Astrocyte of the hippocampus (primary cell): ENCODE data around the gene FMN1.

Source experiments
- DNase-seq: peaks from one replicate; pipeline ENCODE4 v3.0.0; 2011; ENCODE audit warnings: low read depth, low spot score

The FMN1 gene

DNA sequence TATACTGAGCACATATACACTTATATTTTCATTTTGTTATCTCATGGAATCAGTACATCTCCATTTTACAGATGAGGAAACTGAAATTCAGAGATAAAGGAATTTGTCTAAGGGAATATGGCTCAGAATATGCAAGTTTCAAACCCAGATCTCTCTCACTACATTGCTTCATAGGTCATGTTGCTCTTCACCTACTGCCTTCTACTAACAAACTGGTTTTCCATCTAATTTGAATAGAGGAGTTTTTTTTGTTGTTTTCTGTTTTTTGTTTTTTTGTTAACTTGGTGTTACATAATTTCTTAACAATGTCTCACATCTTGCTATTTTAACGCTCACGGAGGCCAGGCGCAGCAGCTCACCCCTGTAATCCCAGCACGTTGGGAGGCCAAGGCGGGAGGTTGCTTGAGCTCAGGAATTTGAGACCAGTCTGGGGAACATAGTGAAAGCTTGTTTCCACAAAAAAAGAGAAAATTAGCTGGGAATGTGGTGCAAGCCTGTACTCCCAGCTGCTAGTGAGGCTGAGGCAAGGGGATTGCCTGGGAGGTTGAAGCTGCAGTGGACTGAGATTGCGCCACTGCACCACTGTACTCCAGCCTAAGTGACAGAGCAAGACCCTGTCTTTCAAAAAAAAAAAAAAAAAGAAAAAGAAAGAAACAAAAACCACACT, 37.0 kb downstream of the FMN1 start:
- DNase-seq, result no peak

DNA sequence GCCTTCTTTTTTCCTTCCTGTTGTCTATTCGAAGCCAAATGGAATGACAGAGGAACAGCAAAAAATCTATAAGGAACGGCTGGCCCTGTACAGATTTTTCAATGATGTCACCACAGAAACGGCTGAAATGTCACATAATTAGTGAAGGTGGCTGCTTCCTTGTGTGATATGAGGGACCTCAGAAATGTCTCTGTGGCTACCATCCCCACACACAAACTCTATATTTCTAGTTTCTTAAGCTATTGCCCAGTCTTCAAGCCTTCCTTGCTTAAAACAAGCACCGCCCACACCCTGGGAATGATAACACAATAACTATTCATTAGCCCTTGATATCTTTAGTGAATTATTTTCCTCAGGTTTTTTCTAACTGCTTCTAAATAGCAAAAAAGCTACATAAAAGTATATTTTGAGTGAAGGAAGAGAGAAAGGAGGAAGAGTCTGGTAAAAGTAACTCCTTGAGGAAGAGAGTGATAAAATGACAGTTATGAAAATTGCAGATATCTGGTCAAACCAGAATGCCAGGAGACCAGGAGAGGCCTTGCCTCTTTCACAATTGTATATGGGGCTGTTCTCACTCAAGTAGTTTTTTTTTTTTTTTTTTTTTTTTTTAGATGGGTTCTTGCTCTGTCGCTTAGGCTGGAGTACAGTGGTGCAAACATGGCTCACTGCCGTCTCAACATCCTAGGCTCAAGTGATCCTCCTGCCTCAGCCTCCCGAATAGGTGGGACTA, 38.7 kb downstream of the FMN1 start:
- DNase-seq, result peak; percentile 26

DNA sequence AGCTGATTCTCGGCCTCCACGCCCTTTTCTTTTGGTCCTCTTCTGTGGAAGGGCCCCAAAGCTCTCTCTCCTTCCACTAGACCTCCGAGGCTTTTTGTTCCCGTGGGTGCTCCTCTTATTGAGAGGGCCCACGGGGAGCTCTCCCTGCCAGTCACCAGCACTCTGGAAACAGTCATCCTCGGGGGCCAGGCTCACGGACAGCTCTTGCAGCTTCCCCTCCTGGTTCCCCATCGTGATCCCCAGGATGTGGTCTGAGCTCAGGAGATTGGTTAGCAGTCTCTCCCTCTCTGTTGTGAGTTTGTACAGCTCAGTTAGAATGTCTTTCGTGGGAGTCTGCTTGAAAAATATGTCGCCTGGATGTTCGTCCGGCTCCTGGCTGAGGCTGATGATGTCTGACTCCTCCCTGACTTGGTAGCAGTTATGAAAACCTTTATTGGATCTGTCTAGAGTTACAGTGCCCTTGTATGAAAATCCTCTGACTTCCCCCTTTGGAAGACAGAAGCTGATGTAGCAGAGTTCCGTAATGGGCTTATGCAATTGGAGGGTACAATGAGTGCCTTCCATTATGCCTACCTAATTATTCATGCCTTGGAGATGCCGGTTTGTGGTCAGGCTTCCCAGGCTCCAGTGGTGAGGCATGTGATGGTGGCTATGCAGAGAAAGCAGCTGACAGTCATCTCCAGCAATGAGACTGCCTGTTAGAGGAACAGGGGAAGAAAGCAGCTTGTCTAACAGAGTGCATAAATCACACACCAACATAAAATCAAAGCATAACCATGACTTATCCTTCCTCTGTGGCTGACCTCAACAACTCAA, 40.0 kb downstream of the FMN1 start:
- peak; percentile 96 for DNase-seq

DNA sequence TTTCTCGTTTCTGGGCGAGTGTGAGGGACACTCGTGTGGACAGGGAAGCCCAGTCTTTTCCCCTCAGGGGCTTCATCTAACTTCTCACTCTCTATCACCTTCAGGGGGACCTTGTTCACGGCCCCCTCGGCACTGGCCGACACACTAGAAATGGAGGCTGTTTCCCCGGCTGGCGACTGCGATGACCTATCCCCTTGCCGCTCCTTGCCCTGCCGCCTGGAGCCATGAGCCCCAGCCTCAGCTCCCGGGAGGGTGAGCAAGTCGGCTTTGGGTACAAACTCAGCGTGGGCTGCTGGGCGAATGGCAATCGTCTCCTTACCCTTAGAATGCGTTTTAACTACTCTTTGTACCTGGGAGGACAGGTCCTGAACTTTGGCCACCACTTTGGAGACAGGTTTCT, 41.0 kb downstream of the FMN1 start:
- no peak for DNase-seq

DNA sequence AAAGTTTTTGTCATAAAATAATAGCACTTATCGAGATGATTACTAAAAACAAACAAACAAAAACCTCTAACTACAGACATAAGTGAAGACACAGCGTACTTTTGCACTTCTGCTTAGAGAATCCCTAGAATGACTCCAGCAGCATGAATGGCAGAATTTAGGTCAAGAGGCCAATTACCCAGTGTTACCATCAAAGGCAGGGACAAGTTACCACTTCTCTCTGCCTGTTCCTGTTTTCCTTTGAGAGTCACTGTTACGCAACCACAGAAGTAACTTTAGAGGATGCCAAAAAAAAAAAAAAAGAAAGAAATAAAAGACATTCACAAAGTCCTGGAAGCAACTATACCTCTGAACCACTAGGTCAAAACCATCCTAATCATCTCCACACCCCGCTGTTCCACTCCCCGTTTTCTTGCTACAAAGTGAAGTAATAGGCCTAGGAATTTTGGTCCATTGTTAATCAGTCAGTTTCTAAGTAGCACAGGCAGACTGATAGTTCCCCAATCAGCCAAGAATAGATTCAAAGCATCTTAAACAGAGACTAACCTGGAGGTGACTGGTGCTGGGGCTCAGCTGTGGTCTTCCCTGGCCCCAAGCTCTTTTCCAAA, 41.9 kb downstream of the FMN1 start:
- peak; percentile 51 for DNase-seq

DNA sequence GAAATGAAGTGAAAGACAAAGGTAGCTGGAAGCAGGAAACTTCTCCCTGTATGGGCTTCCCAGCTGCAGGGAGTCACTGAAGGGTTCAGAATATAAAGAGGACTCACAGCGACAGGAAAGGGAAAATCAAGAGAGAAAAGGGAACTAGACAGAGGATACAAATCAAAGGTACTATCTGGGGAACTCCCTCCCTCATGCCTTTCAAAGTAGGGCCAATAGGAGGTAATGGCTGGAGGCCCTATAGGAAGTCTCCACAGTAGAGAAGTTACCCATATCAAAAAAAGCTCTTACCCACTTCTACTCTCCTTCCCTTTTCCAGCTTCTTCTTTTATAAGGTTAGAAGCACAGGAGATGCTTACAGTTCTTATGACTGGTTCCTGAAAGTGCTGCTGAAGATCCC, 43.5 kb downstream of the FMN1 start:
- DNase-seq, result no peak

DNA sequence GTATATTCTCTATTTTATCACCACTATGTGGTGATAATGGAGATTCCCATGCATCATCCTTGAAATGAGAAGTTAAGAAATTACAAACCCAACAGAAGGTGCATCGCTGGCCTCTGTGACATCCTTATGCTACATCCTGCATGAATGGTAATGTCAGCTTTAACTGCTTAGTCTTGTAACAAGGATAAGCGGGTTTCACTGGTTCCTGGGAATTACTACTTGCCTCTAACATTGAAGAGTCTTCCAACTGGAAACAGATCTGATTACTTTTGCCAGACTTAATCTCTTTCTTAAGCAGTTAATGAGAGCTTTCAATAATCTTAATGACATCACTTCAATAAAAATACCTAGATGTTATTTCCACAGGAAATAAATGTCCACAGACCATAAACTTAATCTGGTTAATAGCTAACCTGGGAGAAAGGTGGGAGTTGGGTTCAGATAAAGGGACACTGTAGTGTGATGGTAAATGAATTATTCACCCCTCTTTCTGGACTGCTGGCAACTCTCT, 44.0 kb downstream of the FMN1 start:
- DNase-seq, result no peak

DNA sequence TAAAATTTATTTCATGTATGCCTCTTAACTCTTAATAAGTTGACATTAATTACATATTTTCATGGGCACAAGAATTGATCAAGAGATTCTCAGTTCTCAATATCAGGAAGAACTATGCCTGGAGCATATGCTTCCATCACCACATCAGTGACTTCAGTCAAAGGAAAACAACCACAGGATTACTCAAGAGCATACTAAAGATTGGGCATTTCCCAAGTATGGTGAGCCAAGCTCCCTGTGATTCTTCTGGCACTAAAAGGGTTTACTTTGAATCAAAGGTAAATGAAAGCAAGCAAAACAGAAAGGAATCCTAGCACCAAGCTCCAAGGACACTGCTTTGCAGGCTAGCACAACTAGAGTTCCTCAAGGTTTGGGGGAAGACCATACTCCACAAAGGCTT, 44.6 kb downstream of the FMN1 start:
- DNase-seq, result peak; percentile 86

DNA sequence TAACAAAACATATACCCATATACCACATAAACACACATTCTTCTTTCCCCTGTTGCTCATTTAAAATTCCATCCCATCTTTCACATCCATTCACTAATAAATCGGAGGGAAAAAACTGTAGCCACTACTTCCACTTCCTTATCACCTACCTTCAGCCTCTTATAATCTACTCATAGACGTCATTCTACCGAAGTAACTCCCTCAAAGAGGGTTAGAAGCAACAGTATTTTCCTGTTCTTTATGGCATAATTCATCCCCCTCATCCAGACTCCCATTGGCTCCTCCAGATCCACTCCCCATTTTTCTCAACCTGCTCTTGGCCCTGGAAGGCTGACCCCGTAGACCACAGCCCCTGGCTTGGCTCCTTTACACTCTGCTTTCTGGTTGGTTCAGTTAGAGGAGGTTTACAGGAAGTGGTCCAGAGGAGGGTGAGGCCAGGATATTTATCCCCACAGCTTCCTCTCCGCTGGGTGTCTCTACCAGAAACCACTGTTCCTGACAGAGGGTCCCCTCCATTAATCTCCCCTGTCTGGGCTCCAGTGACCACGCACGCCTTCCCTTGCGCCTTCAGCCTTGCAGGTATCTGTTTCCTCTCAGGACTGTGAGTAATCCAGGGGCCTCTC, 46.3 kb downstream of the FMN1 start:
- no peak for DNase-seq

DNA sequence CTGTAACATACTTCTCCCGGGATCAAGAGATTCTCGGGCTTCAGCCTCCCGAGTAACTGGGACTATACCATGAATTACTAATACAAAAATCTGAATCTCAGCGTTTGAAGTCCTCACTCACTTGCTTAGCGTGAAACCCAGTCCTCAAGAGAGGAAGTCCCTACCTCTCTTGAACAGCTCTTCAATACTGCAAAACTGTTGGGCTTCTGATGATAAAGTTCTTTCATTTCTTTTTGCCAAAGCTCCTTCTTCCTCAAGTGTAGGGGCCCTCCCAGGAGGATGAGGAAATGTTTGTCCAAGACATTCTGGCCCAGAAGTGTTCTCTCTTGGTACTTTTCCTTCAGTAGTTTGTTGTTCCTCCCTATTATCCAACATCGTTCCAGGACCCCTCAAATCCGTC, 48.5 kb downstream of the FMN1 start:
- no peak for DNase-seq

DNA sequence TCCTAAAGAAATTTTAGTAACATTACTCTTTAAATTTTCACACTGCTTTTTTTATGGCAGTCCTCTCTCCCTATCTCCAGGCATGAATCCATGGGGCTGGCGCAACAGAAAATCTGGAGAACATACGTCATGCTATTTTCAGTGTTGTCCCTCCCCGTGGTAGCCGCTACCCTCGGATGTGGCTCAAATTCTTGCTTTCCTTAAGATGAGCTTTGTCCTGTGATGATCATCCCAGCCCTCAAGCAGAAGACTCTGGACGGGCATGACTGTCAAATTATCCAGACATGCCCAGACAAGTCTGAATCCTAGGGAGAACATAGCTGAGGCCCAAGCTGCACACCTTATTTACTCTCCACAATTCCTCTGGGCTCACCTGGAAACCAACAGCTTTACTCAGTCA, 49.1 kb downstream of the FMN1 start:
- DNase-seq, result no peak

DNA sequence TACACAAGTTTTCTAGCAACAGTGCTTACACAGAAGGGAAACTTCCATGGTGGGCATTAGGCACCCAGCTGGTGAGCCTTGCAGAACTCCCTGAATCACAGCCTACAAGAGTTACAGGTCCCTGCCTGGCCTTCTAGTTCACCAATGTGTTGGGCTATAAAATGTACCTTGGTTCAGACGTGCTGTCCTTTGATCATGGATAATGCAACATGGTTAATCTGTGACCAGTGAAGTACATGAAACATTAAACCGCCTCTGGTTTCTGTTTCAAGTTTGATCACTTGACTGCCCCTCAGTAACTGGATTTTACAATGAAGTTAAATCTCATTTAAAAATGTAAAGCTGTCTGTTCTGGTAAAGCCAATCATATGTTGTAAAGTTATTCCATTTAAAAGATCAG, 51.8 kb downstream of the FMN1 start:
- DNase-seq, result no peak

DNA sequence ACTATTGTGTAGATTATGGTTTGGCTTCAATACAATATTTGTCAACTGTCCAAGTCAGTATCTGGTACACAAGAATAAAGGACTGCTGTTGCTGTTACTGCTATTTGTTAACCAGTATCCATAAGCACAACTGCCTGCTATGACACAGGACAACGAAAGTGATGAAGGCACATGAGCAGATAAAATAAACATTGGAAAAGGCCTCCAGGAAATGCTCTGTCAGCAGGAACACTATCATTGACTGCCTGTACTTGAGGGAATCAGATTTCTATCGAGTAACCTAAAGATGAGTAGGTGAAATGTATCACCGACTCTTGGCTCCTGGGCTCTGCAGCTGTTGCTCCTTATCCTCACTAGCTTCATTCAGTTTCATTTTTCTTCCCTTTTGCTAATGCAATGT, 56.5 kb downstream of the FMN1 start:
- DNase-seq, result no peak

DNA sequence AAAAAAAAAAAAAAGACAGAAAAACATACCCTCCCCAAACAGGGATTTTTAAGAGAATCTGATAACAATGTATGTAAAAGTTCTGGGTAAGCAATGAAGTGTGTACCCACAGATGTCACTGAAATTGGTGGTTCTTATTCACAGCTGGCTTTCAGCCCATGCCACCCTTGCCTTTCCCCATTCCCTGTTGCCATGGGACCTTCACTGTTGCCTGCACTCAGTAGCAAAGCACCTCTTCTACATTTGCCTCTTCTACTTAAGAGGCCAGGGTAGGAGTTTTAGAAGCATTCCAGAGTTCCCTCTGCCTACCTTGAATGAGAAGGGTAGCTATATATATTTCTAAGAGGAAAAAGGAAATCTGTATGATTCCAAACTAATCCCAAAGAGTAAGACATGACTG, 57.4 kb downstream of the FMN1 start:
- no peak for DNase-seq

DNA sequence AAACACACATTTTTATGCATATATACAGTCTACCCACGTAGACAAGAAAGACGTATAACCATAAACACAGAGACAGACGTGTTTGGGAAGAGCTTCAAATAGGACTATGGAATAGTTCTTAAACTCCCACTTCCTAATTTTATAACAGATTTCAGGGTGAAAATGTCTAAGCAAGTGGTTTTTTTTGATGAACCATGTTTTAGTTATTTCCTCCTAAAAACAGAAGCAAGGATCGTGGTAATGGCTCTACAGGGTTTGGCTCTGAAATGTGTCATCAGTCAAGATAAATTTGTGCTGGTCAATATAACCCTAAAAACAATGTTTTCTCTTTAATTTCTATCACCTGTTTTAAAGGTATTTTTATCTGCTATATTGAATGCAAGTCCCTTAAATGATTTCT, 58.2 kb downstream of the FMN1 start:
- DNase-seq, result no peak

DNA sequence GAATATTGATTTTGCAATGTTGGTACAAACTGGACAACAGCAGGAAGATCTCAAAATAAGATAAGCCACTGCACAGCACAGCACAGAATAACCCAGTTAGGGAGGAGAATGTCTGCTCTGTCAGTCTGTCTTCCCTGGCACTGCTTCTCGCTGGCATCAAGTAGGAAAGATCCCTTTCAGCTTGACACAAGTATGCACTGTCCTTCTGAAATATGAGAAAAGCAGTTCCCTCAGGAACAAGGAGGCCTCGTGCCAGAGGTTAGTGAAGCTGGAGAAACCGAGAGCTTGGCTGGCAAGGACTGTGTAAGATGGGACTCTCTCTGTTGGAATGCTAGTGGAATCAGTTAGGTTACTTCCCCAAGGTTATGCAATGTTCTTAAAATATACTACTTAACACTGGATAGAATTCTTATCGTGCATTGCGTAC, 59.1 kb downstream of the FMN1 start:
- no peak for DNase-seq

DNA sequence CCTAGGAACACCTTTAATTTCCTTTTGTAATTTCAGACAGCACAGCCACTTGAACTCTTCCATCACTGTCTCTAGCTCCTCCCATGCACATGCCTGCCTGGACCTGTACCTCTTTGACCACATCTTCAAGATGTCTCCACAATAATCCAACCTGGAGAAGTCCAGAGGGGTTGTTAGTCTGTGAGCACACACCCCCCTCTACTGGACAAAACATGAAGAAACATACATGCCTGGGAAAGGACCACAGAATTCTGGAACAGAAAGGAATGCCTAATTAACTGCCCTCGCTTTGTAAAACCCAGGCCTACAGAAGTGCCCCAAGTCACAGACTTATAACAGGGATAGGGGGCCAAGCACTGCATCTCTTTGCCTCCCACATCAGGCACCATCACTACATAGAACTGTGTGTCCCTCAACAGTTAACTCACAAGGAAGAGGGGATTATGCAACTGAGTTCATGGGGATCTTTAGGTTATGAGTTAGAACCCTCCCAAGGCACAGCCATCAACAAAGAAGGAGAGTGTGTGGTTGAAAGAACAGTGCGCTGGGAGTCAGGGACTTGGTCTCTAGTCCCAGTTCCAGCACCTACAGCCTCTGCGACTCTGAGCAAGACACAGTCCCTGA, 61.7 kb downstream of the FMN1 start:
- DNase-seq, result peak; percentile 83

DNA sequence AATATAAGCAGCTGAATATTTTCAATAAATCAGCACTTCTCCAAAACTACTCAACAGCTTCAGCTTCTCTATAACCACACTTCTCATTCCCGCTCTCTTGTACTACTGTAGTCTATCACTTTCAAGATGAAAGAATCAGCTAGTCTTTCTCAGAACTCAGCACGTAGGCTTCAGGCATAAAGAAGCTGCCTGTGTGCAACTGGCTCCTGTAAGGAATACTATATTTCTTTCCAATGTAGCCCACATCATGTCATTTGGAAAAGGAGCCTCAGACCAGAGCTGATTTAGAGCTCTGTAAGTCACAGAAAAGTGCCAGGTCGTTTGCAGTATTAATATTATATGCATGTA, 62.3 kb downstream of the FMN1 start:
- DNase-seq, result no peak

DNA sequence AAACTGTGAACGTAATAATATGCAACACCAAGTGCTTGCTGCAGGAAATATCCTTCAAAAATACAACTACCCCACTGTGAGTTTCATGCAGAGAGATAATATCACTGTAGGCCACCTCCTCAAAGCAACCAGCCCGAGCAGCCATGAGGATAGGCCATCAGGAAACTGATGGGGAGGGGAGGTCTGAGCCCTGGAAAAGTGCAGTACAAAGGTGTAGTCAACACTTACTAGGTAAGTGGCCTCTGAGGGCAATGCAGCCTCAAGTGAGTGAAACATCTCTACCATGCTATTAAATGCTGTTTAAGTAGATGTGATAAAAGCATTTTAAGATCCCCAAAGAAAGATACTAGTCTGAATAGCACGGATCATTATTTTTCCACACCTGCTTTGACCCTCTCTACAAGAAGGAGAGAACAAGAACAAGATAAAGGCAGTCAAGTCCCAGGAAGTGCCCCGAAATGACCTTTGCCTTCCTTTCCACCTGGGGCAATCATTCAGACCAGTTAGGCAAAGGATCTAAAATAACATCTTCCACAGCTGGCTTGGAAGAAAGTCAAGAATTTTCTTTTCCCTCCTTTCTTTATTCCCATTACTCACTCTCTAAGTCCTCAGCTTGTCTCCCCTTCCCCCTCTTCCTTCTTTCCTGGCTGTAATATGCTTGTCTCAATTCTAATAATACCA, 62.8 kb downstream of the FMN1 start:
- DNase-seq, result peak; percentile 29

DNA sequence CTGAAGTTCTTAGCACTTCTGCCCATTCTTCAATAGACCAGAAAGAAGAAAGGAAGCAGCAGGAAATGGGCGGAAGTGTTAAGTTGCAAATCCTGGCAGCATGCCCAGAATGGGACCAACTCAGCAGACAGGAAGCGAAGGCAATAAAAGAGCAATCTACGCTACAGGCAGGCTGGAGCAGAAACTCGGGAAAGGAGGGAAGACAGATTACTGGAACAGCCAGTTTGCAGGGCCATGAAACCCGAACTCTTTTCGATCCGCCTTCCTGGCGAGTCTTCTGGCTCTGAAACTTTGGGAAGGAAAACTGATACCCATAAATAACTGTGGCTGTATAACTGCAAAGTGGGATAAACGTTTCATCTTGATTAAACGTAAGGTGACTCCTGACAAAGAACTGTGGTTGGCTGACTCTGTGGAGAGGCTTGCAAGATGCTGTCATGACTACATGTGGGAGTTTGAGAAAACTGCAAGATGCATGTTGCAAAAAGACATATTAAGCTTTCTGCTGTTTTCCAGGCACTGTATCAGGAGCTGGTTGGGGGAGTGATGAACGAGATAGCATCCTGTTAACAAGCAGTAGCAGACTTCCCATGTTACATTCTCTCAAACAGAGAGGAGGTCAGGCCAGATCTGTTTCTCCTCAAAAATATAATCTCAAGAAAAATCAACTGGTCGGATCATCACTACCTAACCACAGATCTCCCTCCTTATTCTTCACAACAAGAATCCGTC, 67.8 kb downstream of the FMN1 start:
- DNase-seq, result peak; percentile 89
